ENCODE measurements around the gene C12orf57.

DNA sequence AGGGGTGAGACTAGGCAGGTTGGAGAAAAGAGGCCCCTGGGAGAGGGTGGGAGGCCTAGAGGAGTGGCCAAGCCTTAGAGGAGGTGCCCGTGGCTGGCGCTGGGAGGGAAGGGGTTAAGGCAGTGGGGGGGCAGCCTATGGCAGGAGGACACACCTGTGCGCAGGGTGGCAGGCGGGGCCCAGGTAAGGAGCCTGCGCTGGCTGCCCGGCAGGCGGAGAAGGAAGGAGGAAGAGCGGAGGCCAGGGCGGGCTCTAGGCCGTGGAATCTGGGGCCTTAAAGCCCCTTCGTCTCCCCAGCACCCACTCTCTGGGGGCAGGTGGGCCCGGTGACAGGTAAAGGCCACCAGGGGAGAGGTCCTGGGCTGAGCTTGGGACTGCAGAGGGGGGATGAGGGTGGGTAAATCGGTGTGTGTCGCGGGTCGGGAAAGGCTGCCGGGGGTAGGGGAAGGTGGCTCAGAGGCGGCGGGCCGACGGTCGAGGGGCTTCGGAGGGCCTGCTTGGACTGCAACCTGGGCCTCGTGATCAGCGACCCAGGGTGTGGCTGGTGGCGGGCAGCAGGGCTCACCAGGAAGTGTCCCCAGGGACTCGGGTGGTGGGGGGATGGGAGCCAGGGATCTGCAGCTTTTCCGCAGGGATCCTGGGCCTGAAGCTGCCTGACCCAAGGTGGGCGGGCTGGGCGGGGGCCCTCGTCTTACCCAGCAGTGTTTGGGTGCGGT, 19.4 kb downstream of the C12orf57 start:
- TF ChIP-seq, protein P1, sequence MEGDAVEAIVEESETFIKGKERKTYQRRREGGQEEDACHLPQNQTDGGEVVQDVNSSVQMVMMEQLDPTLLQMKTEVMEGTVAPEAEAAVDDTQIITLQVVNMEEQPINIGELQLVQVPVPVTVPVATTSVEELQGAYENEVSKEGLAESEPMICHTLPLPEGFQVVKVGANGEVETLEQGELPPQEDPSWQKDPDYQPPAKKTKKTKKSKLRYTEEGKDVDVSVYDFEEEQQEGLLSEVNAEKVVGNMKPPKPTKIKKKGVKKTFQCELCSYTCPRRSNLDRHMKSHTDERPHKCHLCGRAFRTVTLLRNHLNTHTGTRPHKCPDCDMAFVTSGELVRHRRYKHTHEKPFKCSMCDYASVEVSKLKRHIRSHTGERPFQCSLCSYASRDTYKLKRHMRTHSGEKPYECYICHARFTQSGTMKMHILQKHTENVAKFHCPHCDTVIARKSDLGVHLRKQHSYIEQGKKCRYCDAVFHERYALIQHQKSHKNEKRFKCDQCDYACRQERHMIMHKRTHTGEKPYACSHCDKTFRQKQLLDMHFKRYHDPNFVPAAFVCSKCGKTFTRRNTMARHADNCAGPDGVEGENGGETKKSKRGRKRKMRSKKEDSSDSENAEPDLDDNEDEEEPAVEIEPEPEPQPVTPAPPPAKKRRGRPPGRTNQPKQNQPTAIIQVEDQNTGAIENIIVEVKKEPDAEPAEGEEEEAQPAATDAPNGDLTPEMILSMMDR (optimal IDR thresholded peaks at IDR 0.05 in 1 of 3, IDR thresholded peaks at IDR 0.05 in 1 of 3, conservative IDR thresholded peaks at IDR 0.05 in 1 of 3; ENCODE audit: extremely low read depth in 1 of 3, insufficient read depth in 2 of 3, low read length in 3 of 3): peak in 1 of 3 experiments; percentile 41
- TF ChIP-seq EZH2 (IDR thresholded peaks at IDR 0.05; ENCODE audit: low read length): no peak
